GM23338 (cell line): Measurements from ENCODE around the gene AP4M1. TPM values are rescaled to one million over a fixed set of nuclear protein-coding genes. Genes with fewer than 3 reads are reported as not detected.
A peak's percentile ranks its signal among the peaks of the same experiment; 100 is the strongest.

ENCODE experiments used
- ATAC-seq: fragments of 200-7000 bp; cut with Tn5 transposase; 3 replicates; pipeline ENCODE4 v1.9.1; 2020
- DNase-seq: peaks from one replicate; pipeline ENCODE4 v3.0.0-alpha.2; 2015; ENCODE audit warnings: low spot score
- H2AFZ ChIP-seq: fragments of 200-600 bp; sonication (generic); 2 replicates; pipeline ENCODE4 v1.8.0; 2016; ENCODE audit warnings: antibody characterized with exemption, mild to moderate bottlenecking, moderate library complexity
- H3F3A ChIP-seq: fragments of 200-600 bp; sonication (generic); replicated peaks from 2 replicates; pipeline ENCODE4 v1.8.0; 2017; ENCODE audit warnings: antibody characterized with exemption, mixed run types, low read depth
- H3K27ac ChIP-seq: fragments of 200-600 bp; sonication (generic); 2 replicates; pipeline ENCODE4 v1.6.1; 2016; ENCODE audit warnings: low read depth
- H3K27me3 ChIP-seq: fragments of 200-600 bp; sonication (generic); 2 replicates; pipeline ENCODE4 v1.8.0; 2016; ENCODE audit warnings: mild to moderate bottlenecking, mixed run types, moderate library complexity; ENCODE audit not compliant: insufficient read depth
- H3K36me3 ChIP-seq: fragments of 200-600 bp; sonication (generic); 2 replicates; pipeline ENCODE4 v1.8.0; 2016; ENCODE audit warnings: mild to moderate bottlenecking; ENCODE audit not compliant: insufficient read depth
- H3K4me1 ChIP-seq: fragments of 200-600 bp; sonication (generic); 2 replicates; pipeline ENCODE4 v1.8.0; 2016; ENCODE audit warnings: mild to moderate bottlenecking, moderate library complexity; ENCODE audit not compliant: insufficient read depth
- H3K4me2 ChIP-seq: fragments of 200-600 bp; sonication (generic); 2 replicates; pipeline ENCODE4 v1.7.1; 2017; ENCODE audit warnings: mixed run types
- H3K4me3 ChIP-seq: fragments of 200-600 bp; sonication (generic); 2 replicates; pipeline ENCODE4 v1.6.1; 2016; ENCODE audit warnings: mixed run types
- H3K79me2 ChIP-seq: fragments of 200-600 bp; sonication (generic); replicated peaks from 2 replicates; pipeline ENCODE4 v1.8.0; 2017; ENCODE audit warnings: mild to moderate bottlenecking; ENCODE audit not compliant: insufficient read depth
- H3K9me2 ChIP-seq: fragments of 200-600 bp; sonication (generic); 2 replicates; pipeline ENCODE4 v1.8.0; 2017; ENCODE audit not compliant: insufficient read depth
- H4K20me1 ChIP-seq: fragments of 200-600 bp; sonication (generic); replicated peaks from 2 replicates; pipeline ENCODE4 v1.8.0; 2017; ENCODE audit warnings: mild to moderate bottlenecking; ENCODE audit not compliant: insufficient read depth
- H3K27ac Mint-ChIP-seq: 2 replicates; pipeline ENCODE4 v1.8.0; 2020; ENCODE audit warnings: inconsistent platforms, mild to moderate bottlenecking, moderate library complexity, mixed read lengths
- H3K27me3 Mint-ChIP-seq: 3 replicates; pipeline ENCODE4 v1.8.0; 2022; ENCODE audit warnings: low read depth, mild to moderate bottlenecking, moderate library complexity, mixed read lengths, inconsistent platforms; ENCODE audit not compliant: insufficient read depth, poor library complexity
- H3K36me3 Mint-ChIP-seq: 3 replicates; pipeline ENCODE4 v1.8.0; 2021; ENCODE audit warnings: low read depth, mild to moderate bottlenecking, inconsistent platforms, moderate library complexity, mixed read lengths
- H3K4me1 Mint-ChIP-seq: 3 replicates; pipeline ENCODE4 v1.8.0; 2020; ENCODE audit warnings: mild to moderate bottlenecking, inconsistent platforms, mixed read lengths
- H3K4me3 Mint-ChIP-seq: 3 replicates; pipeline ENCODE4 v1.8.0; 2021; ENCODE audit warnings: moderate library complexity, mild to moderate bottlenecking, inconsistent platforms, mixed read lengths
- H3K9me3 Mint-ChIP-seq: 3 replicates; pipeline ENCODE4 v1.8.0; 2020; ENCODE audit warnings: moderate library complexity, mild to moderate bottlenecking, inconsistent platforms, mixed read lengths
- CREB1 ChIP-seq: fragments of 250-450 bp; sonication (Bioruptor Pico); IDR thresholded peaks from 2 replicates; pipeline ENCODE4 v1.5.0; 2020; ENCODE audit warnings: low read depth, mild to moderate bottlenecking, moderate library complexity
- CTCF ChIP-seq, 2 experiments: fragments of 200-600 bp in 1 of 2; sonication (generic) in 1 of 2; conservative IDR thresholded peaks; 2 replicates each; pipeline versions ENCODE4 v1.5.1 to v1.6.1; 2016 to 2017; ENCODE audit warnings: antibody characterized with exemption in 2 of 2, low read depth in 2 of 2, mild to moderate bottlenecking in 2 of 2, moderate library complexity in 1 of 2
- ETS1 ChIP-seq: IDR thresholded peaks from 2 replicates; pipeline ENCODE4 v1.6.1; 2016; ENCODE audit warnings: antibody characterized with exemption
- EZH2 ChIP-seq: fragments of 200-600 bp; sonication (generic); IDR thresholded peaks from one replicate; pipeline ENCODE4 v1.8.0; 2017; ENCODE audit warnings: antibody characterized with exemption, mild to moderate bottlenecking, low read depth; ENCODE audit not compliant: unreplicated experiment
- EZH2phosphoT487 ChIP-seq: fragments of 200-600 bp; sonication (generic); IDR thresholded peaks from one replicate; pipeline ENCODE4 v1.8.1; 2018; ENCODE audit warnings: antibody characterized with exemption; ENCODE audit not compliant: unreplicated experiment
- JUNB ChIP-seq: IDR thresholded peaks from one replicate; pipeline ENCODE4 v1.6.1; 2016; ENCODE audit warnings: antibody characterized with exemption; ENCODE audit not compliant: unreplicated experiment
- NANOG ChIP-seq: IDR thresholded peaks from 2 replicates; pipeline ENCODE4 v1.6.1; 2016; ENCODE audit warnings: antibody characterized with exemption, borderline replicate concordance
- POLR2AphosphoS5 ChIP-seq: IDR thresholded peaks from 2 replicates; pipeline ENCODE4 v1.6.1; 2016; ENCODE audit warnings: antibody characterized with exemption, low read depth
- REST ChIP-seq: IDR thresholded peaks from one replicate; pipeline ENCODE4 v1.6.1; 2018; ENCODE audit warnings: antibody characterized with exemption; ENCODE audit not compliant: unreplicated experiment
- STAT1 ChIP-seq: IDR thresholded peaks from one replicate; pipeline ENCODE4 v1.6.1; 2016; ENCODE audit warnings: antibody characterized with exemption; ENCODE audit not compliant: unreplicated experiment
- ZNF114 ChIP-seq: fragments of 250-450 bp; sonication (Bioruptor Pico); IDR thresholded peaks from 2 replicates; pipeline ENCODE4 v1.5.0; 2020; ENCODE audit warnings: mild to moderate bottlenecking, moderate library complexity
- ZNF331 ChIP-seq: fragments of 250-450 bp; sonication (Bioruptor Pico); IDR thresholded peaks from 2 replicates; pipeline ENCODE4 v1.5.0; 2020; ENCODE audit warnings: low read depth, mild to moderate bottlenecking, moderate library complexity
- ZNF462 ChIP-seq: fragments of 250-450 bp; sonication (Bioruptor Pico); IDR thresholded peaks from 2 replicates; pipeline ENCODE4 v1.5.0; 2020; ENCODE audit warnings: mild to moderate bottlenecking, moderate library complexity
- polyA plus RNA-seq: library from polyadenylated mRNA; unstranded; fragments of >200 nt; fragmentation: Nextera tagmentation; extraction: Ambion mirVana; gene quantifications from 2 replicates; pipeline ENCODE4 v1.2.1, GENCODE V29; 2016
- total RNA-seq: library from RNA; depleted of rRNA; stranded (reverse); fragments of >200 nt; shearing (Covaris generic); gene quantifications from 2 replicates; pipeline ENCODE4 v1.2.3, GENCODE V29; 2014

The AP4M1 gene
- total and polyA plus RNA-seq, 2 experiments from 2014 or later: 9.5 to 13.3 TPM

GRCh38 chr7:100093054-100093453 lies 8.4 kb upstream of the AP4M1 start:
- ATAC-seq: no peak
- Mint-ChIP-seq H3K4me1 (peaks cover 29% of the 10 kb centered on the region), H3K9me3 (peaks cover 5% of the 10 kb centered on the region; the same call in 2 of the 3 replicates), H3K27ac (peak overlapping the region; percentile 45; the same call in 1 of the 2 replicates), H3K36me3 (peaks cover 79% of the 10 kb centered on the region), H3K4me3 (no peak overlapping the region), H3K27me3 (peaks cover 40% of the 10 kb centered on the region)
- Histone ChIP-seq H3K36me3 (peaks cover 59% of the 10 kb centered on the region), H3F3A (peaks cover 88% of the 10 kb centered on the region), H3K27me3 (no peaks in the 10 kb centered on the region), H3K79me2 (peaks cover 29% of the 10 kb centered on the region), H3K4me1 (peaks cover 6% of the 10 kb centered on the region), H4K20me1 (peaks cover 47% of the 10 kb centered on the region), H3K27ac (peak overlapping the region; percentile 1), H3K9me2 (no peaks in the 10 kb centered on the region), H3K4me2 (no peak overlapping the region), H3K4me3 (no peak overlapping the region), H2AFZ (no peak overlapping the region)
- TF ChIP-seq ZNF331 (CRISPR knock-in tag) (no peak), ZNF462 (no peak), ETS1 (no peak), NANOG (no peak), STAT1 (no peak), CREB1 (no peak), JUNB (no peak), EZH2 (no peak), CTCF (conservative IDR thresholded peaks at IDR 0.05; ENCODE audit: low read depth in 2 of 2) (no peak), POLR2AphosphoS5 (no peak; the same call in 1 of the 2 replicates), REST (no peak), EZH2phosphoT487 (no peak), ZNF114 (no peak)
- no peak for DNase-seq
